ENCODE results near the gene FNDC11. TPM values are rescaled to one million over a fixed set of nuclear protein-coding genes. Genes with fewer than 3 reads are reported as not detected.
"Not testable (repeated sequence)": the region's sequence is repeated elsewhere in the genome, so short reads cannot be mapped to it uniquely, and the experiment has no call there.

FNDC11 gene
- total RNA-seq, 1 experiment from 2014 or later = 0.05 TPM

- DNase-seq (ENCODE audit: extremely low read depth, low read depth) = no peak
Measured at GRCh38 chr20:63565021-63565698, 11.2 kb downstream of the FNDC11 start.

DNA sequence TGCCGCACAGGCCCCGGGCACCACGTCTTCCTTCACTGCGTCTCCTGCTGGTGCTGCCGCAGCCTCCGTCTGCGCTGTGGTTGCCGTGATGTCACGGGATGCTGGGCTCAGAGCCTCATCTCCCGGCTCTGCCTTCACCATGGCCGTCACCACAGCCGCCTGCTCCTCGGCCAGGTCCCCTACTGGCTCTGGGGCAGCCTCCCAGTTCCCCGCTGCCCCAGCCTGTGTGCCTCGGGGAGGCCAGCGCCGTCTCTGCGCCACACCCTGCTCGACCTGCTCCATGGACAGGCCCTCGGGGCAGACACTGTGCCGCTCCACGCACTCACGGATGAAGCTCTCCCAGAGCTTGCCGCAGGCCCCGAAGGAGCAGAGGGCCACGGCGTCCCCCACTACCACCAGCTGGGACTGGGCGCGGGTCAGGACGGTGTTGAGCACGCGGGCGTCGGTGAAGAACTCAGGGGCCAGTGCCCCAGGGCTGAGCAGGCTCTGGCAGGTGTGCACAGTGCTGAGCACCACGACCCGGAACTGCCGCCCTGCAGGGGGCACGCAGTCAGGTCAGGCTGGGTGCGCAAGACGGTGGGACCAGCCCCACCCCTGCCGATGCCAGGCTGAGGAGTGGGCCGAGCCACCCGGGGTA is 11.9 kb downstream of the FNDC11 start:
- no peak for DNase-seq (ENCODE audit: extremely low read depth, low read depth)

- DNase-seq (ENCODE audit: extremely low read depth, low read depth) = no peak
Measured at GRCh38 chr20:63566395-63567135, 12.6 kb downstream of the FNDC11 start.

DNA sequence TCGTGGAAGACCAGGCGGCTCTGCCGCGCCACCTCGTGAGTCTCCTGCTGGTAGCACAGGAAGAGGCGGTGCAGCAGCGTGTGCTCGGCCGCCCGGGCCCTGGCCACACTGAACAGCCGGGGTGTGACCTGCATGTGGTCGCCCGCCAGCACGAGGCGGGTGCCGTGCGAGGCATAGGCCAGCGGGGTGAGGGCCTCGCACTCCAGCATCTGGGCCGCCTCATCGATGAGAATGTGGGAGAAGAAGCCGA is 13.1 kb downstream of the FNDC11 start:
- DNase-seq (ENCODE audit: extremely low read depth, low read depth) = no peak

- DNase-seq (ENCODE audit: extremely low read depth, low read depth) = no peak
Measured at GRCh38 chr20:63567386-63568169, 13.6 kb downstream of the FNDC11 start.

- no peak for DNase-seq (ENCODE audit: extremely low read depth, low read depth)
Measured at GRCh38 chr20:63568170-63568981, 14.4 kb downstream of the FNDC11 start.

DNA sequence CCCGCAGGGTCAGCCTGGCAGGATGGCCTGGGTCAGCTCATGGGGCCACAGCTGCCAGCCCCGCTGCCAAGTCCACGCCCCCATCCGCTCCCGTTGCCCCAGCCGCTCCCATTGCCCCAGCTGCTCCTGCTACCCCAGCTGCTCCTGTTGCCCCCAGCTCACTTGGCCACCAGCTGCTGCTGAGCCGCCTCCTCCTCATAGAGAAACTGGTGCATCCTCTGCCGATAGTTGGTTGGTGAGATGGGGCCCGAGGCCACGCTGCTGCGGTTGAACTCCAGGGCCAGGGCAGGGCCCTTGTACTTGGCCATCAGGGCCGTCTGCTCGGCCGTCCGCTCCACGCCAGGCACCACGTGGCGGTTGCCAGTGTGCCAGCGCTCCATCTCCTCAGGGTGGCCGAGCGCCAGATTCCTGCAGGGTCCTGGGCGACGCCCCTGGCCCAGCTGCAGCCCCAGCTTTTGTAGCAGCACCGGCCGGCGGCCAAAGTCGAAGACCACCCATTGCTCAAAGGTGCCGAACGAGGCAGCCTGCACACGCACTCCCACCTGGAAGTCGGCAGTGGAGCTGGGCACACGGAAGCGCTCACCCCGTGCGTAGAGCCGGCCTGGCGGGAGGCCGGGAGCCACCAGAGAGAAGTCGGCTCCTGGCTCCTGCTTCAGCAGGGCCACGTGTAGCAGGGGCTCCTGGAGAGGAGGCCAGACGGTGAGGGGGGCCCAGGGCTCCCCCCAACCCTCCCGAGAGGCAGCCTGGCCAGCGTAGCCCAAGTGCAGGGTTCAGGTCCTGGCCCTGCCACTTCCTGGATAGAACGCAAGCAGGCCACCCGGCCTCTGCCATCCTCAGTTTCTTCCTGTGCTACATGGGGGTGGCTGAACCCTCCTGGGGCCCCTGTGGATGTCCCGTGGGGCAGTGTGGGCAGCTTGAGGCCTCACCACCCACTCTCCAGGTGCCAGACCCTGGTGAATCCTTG is 15.3 kb downstream of the FNDC11 start:
- no peak for DNase-seq (ENCODE audit: extremely low read depth, low read depth)

GRCh38 chr20:63570281-63571086 is 16.5 kb downstream of the FNDC11 start:
- no peak for DNase-seq (ENCODE audit: extremely low read depth, low read depth)

GRCh38 chr20:63571087-63571478 is 17.1 kb downstream of the FNDC11 start:
- not testable (repeated sequence) for DNase-seq (ENCODE audit: extremely low read depth, low read depth)

DNA sequence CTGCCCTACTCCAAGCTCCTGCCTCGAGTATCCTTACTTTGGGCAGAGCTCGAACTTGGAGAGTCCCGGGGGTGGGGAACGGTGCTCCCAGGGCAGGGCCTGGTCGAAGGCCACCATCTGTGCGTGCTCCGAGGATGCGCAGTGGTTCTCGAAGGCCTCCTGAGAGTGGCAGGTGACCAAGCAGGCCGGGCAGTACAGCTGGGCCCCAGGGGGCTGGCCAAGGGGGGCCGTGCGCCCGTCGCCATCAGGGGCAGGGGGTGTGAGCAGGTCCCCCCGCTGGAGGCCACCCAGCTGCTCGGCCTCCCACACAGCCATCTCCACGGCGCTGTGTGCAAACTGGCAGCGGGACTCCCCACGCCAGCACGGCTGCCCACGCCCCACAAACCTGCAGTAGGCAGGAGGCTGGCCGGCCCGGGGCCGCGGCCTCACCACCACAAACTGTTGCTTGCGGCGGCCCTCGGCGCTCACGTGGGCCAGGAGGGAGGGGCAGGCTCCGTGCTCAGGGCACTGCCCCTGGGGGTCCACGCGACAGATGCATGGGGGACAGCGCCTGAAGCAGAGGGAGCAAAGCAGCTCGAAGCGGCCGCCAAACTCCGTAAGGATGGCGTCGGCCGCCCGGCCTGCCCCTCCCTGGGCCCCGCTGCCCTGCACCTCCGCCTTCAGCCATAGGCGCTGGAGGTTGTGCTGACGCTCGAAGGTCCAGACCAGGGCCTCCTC is 18.3 kb downstream of the FNDC11 start:
- DNase-seq (ENCODE audit: extremely low read depth, low read depth) = no peak

- no peak for DNase-seq (ENCODE audit: extremely low read depth, low read depth)
Measured at GRCh38 chr20:63572788-63573646, 19.1 kb downstream of the FNDC11 start.

- no peak for DNase-seq (ENCODE audit: extremely low read depth, low read depth)
Measured at GRCh38 chr20:63573647-63574131, 19.7 kb downstream of the FNDC11 start.

DNA sequence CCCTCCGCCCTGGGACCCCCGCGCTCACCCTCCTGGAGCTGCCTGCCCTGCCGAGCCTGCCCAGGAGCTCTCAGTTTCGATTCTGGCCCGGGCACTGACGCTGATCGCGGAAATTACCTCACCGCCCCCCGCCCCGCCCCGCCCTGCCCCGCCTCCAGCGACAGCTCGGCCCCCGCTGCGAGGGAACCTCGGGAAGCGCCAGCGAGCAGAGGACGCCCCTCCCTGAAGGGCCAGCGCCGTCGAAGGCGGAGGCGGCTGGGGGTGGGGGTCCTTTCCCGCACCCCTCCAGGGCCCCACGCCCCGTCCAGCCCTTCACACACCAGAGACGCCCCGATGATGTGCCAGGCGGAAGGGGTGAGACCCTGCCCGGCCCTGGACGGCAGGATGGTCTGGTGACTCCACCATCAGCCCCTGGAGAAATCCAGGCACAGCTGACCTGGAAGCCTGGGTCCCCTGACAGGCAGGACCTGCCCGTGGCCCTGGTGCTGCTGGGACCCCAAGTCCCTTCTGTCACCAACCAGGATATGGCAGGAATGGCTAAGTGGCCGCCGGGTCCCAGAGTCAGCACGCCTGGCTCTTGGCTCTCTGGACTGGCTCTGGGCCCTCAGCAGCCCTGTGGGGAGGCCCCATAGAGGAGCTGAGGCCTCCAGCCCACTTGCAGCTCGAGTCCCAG is 20.3 kb downstream of the FNDC11 start, which contains the start of gene HELZ2:
HELZ2 (minus strand) TSS at position 84 of the 673 bp plus-strand sequence. CDS start 1,854 bp downstream, outside the sequence.
- DNase-seq (ENCODE audit: extremely low read depth, low read depth) = peak; percentile 69

DNA sequence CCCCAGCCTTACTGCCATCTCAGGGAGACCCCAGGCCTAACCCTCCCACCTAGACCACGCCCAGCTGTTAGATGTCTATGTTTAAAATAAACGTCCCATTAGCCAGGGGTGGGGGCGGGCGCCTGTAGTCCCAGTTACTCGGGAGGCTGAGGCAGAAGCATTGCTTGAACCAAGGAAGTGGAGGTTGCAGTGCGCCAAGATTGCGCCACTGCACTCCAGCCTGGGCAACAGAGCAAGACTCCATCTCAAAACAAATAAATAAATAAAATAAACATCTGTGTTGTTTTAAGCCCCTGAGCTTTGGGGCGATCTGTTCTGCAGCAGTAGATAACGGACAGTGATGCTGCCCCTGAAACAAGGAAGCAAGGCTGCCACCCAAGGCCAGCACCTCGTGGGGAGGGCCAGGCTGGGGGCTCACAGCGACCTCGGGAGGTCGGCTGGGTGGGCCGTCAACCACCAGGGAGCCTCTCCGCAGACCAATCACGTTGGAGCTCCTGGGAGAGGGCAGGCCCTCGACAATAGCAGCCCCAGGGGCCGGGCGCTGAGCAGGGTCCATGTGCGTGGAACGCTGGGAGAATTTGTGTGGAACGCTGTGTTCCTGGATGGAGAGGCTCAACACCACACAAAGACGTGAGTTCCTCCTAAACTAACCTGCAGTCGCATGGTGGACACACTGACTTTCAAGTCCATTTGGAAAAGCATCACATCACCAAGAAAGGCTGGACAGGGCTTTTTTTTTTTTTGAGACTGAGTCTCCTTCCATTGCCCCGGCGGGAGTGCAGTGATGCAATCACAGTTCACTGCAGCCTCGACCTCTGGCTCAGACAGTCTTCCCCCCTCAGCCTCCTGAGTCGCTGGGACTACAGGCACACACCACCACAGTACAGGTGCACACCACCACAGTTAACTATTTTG is 21.1 kb downstream of the FNDC11 start:
- no peak for DNase-seq (ENCODE audit: extremely low read depth, low read depth)

- no peak for DNase-seq (ENCODE audit: extremely low read depth, low read depth)
Measured at GRCh38 chr20:63576311-63576710, 22.4 kb downstream of the FNDC11 start.

All from NCI-H460 (cell line).